PC-9 (cell line): ENCODE measurements around the gene THSD7B. TPM values are rescaled to one million over a fixed set of nuclear protein-coding genes. Genes with fewer than 3 reads are reported as not detected.
"Not testable (repeated sequence)": the region's sequence is repeated elsewhere in the genome, so short reads cannot be mapped to it uniquely, and the experiment has no call there.

Experiments used
- BruUV-seq: library from RNA; stranded (reverse); fragments of 400-500 nt; replicated peaks from 2 replicates; lab custom pipeline; 2021; lab: Mats Ljungman, UMichigan
- CTCF ChIA-PET: fragments of 300-600 bp; sonication (Branson Sonifier 250); formaldehyde crosslinking; loops from one replicate; lab custom pipeline; 2022; ENCODE audit warnings: antibody characterized with exemption; lab: Charles Lee
- POLR2A ChIA-PET: fragments of 300-600 bp; sonication (Branson Sonifier 250); formaldehyde crosslinking; loops from one replicate; lab custom pipeline; 2022; ENCODE audit warnings: antibody characterized with exemption; ENCODE audit not compliant: unreplicated experiment; lab: Charles Lee
- DNase-seq, 2 experiments: peaks; one replicate each; pipeline versions ENCODE4 v3.0.0 to v3.0.0-alpha.2; 2015 to 2022; ENCODE audit warnings: mixed read lengths in 1 of 2
- H2AFZ ChIP-seq: fragments of 200-600 bp; sonication (generic); 2 replicates; pipeline ENCODE4 v1.8.1; 2017; ENCODE audit warnings: antibody characterized with exemption
- H3F3A ChIP-seq: fragments of 200-600 bp; sonication (generic); 2 replicates; pipeline ENCODE4 v1.8.1; 2017; ENCODE audit warnings: antibody characterized with exemption, mild to moderate bottlenecking, low read depth; ENCODE audit not compliant: insufficient read depth
- H3K27ac ChIP-seq: fragments of 200-600 bp; sonication (generic); 2 replicates; pipeline ENCODE4 v1.6.1; 2016; ENCODE audit warnings: mixed run types
- H3K27me3 ChIP-seq: fragments of 200-600 bp; sonication (generic); 2 replicates; pipeline ENCODE4 v1.6.1; 2016; ENCODE audit warnings: low read depth, mixed run types; ENCODE audit not compliant: insufficient read depth
- H3K36me3 ChIP-seq: fragments of 200-600 bp; sonication (generic); 2 replicates; pipeline ENCODE4 v1.6.1; 2016; ENCODE audit warnings: low read depth, mixed run types
- H3K4me1 ChIP-seq: fragments of 200-600 bp; sonication (generic); replicated peaks from 2 replicates; pipeline ENCODE4 v1.6.1; 2016; ENCODE audit warnings: mixed run types; ENCODE audit not compliant: insufficient read depth
- H3K4me2 ChIP-seq: fragments of 200-600 bp; sonication (generic); 2 replicates; pipeline ENCODE4 v1.6.1; 2017; ENCODE audit warnings: mixed run types
- H3K4me3 ChIP-seq: fragments of 200-600 bp; sonication (generic); 2 replicates; pipeline ENCODE4 v1.6.1; 2016; ENCODE audit warnings: mixed run types
- H3K79me2 ChIP-seq: fragments of 200-600 bp; sonication (generic); 2 replicates; pipeline ENCODE4 v1.6.1; 2017; ENCODE audit warnings: low read depth, mixed run types
- H3K9me2 ChIP-seq: fragments of 200-600 bp; sonication (generic); 2 replicates; pipeline ENCODE4 v1.8.1; 2017; ENCODE audit warnings: mild to moderate bottlenecking; ENCODE audit not compliant: insufficient read depth
- H3K9me3 ChIP-seq: fragments of 200-600 bp; sonication (generic); 2 replicates; pipeline ENCODE4 v1.8.1; 2016; ENCODE audit warnings: low read depth; ENCODE audit not compliant: insufficient read depth
- H4K20me1 ChIP-seq: fragments of 200-600 bp; sonication (generic); 2 replicates; pipeline ENCODE4 v1.8.1; 2017; ENCODE audit not compliant: insufficient read depth
- EZH2 ChIP-seq: fragments of 200-600 bp; sonication (generic); IDR thresholded peaks from 2 replicates; pipeline ENCODE4 v1.8.0; 2017; ENCODE audit warnings: antibody characterized with exemption, low read depth
- intact Hi-C: fragments of 100-400 bp; cut with micrococcal nuclease; formaldehyde crosslinking; loops from one replicate; pipeline ENCODE4 v1.10.0; 2022; ENCODE audit not compliant: unreplicated experiment
- total RNA-seq: library from RNA; stranded (reverse); gene quantifications from 2 replicates; pipeline ENCODE4 v1.2.3, GENCODE V29; 2021
- TF ChIP-seq, protein P1 (sequence below): fragments of 200-600 bp; sonication (generic); conservative IDR thresholded peaks from 2 replicates; pipeline ENCODE4 v1.6.1; 2017; ENCODE audit warnings: mixed run types, antibody characterized with exemption, mild to moderate bottlenecking, moderate library complexity

Gene THSD7B
- total RNA-seq, 1 experiment from 2014 or later = not detected

DNA sequence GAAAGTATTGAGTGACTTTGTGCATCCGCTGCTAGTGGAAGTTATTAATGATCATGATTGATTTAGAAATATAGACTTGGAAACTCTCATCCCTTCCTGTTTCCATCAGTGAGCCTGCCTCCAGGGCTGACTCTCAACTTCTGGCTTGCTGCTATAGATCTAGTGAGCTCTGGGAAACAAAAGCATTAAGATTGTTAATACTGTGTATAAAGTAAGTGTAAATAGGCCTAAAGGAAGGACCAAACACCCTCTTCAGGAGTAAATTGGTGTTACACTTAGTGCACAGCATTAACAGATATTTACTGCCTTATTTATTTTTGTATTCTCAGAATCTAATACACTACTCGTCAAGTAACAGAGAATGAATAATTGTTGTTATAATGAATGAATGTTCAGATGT, 285.6 kb downstream of the THSD7B start:
- Histone ChIP-seq H3K9me2 (no peaks in the 10 kb centered on the region), H3K36me3 (no peaks in the 10 kb centered on the region), H3K4me3 (no peak overlapping the region), H3K9me3 (no peaks in the 10 kb centered on the region), H3K4me1 (no peaks in the 10 kb centered on the region), H3F3A (no peaks in the 10 kb centered on the region), H3K27me3 (no peaks in the 10 kb centered on the region; the same call in 1 of the 2 replicates), H4K20me1 (no peaks in the 10 kb centered on the region; the same call in 1 of the 2 replicates), H2AFZ (no peak overlapping the region), H3K79me2 (no peaks in the 10 kb centered on the region), H3K4me2 (no peak overlapping the region), H3K27ac (no peak overlapping the region)
- CTCF ChIA-PET = no interaction called here
- intact Hi-C loops = no loop called here
- DNase-seq = no peak
- no TSS peak for BruUV-seq
- POLR2A ChIA-PET = no interaction called here
- TF ChIP-seq, protein P1, sequence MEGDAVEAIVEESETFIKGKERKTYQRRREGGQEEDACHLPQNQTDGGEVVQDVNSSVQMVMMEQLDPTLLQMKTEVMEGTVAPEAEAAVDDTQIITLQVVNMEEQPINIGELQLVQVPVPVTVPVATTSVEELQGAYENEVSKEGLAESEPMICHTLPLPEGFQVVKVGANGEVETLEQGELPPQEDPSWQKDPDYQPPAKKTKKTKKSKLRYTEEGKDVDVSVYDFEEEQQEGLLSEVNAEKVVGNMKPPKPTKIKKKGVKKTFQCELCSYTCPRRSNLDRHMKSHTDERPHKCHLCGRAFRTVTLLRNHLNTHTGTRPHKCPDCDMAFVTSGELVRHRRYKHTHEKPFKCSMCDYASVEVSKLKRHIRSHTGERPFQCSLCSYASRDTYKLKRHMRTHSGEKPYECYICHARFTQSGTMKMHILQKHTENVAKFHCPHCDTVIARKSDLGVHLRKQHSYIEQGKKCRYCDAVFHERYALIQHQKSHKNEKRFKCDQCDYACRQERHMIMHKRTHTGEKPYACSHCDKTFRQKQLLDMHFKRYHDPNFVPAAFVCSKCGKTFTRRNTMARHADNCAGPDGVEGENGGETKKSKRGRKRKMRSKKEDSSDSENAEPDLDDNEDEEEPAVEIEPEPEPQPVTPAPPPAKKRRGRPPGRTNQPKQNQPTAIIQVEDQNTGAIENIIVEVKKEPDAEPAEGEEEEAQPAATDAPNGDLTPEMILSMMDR = peak; percentile 50
- TF ChIP-seq EZH2 = no peak

DNA sequence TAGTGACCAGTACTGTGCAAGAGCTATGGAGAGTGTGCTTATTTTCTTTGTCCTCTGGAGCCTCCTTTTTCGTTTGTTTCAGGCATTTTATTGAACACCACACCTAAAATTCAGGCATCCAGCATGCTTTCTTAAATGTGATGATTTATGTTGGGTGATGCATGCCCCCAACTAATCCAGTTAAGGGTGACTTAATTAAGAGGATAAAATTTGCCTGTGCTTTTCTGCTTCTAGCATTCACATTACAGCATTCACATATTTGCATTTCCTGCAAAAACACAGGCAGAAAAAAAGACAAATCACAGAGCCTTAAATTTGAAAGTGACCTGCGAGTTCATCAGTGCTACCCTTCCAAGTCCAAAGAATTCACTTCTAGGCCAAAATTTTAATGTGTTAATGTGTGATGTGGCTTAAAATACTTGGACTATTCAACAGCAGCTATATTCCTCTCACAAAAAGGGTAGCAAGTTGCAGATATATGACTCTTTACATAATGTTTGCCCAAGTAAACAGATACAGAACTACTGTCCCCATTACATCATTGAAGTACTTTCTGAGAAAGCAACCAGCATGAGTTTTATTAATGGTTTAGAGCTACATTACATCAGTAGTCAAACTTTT, 286.5 kb downstream of the THSD7B start:
- ChIA-PET CTCF (interaction anchor here (0.6 kb wide), 1 partner anchor 813 kb away, joined by 3 read pairs; no protein-coding TSS in a partner anchor), POLR2A (no interaction called here)
- Histone ChIP-seq H3K27ac (no peak overlapping the region), H3K4me3 (no peak overlapping the region), H3K9me2 (no peaks in the 10 kb centered on the region), H3K4me2 (no peak overlapping the region), H4K20me1 (no peaks in the 10 kb centered on the region; the same call in 1 of the 2 replicates), H3K4me1 (no peaks in the 10 kb centered on the region), H3K36me3 (no peaks in the 10 kb centered on the region), H3K27me3 (no peaks in the 10 kb centered on the region), H2AFZ (no peak overlapping the region), H3K9me3 (no peaks in the 10 kb centered on the region), H3F3A (no peaks in the 10 kb centered on the region), H3K79me2 (no peaks in the 10 kb centered on the region)
- BruUV-seq = no TSS peak
- DNase-seq = no peak
- intact Hi-C loops = no loop called here
- no peak for TF ChIP-seq EZH2
- TF ChIP-seq, protein P1 = no peak

DNA sequence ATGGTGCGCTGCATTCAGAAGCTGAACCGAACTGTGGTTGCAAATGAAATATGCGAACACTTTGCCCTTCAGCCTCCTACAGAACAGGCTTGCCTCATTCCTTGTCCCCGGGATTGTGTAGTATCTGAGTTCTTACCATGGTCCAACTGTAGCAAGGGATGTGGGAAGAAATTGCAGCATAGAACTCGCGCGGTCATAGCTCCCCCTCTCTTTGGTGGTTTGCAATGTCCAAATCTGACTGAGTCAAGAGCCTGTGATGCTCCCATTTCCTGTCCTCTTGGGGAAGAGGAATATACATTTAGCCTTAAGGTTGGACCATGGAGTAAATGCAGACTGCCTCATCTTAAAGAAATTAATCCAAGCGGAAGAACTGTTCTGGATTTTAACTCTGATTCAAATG, 291.4 kb downstream of the THSD7B start:
- Histone ChIP-seq H3K4me1 (no peaks in the 10 kb centered on the region), H3K79me2 (no peaks in the 10 kb centered on the region), H3K36me3 (no peaks in the 10 kb centered on the region), H3K9me2 (no peaks in the 10 kb centered on the region), H3K9me3 (no peaks in the 10 kb centered on the region), H3K4me2 (no peak overlapping the region), H3K27me3 (no peaks in the 10 kb centered on the region), H3F3A (no peaks in the 10 kb centered on the region), H4K20me1 (no peaks in the 10 kb centered on the region), H3K27ac (no peak overlapping the region), H2AFZ (no peak overlapping the region), H3K4me3 (no peak overlapping the region)
- POLR2A ChIA-PET = no interaction called here
- TF ChIP-seq, protein P1 = no peak
- no peak for TF ChIP-seq EZH2
- CTCF ChIA-PET = no interaction called here
- no TSS peak for BruUV-seq
- intact Hi-C loops = no loop called here
- DNase-seq = no peak

DNA sequence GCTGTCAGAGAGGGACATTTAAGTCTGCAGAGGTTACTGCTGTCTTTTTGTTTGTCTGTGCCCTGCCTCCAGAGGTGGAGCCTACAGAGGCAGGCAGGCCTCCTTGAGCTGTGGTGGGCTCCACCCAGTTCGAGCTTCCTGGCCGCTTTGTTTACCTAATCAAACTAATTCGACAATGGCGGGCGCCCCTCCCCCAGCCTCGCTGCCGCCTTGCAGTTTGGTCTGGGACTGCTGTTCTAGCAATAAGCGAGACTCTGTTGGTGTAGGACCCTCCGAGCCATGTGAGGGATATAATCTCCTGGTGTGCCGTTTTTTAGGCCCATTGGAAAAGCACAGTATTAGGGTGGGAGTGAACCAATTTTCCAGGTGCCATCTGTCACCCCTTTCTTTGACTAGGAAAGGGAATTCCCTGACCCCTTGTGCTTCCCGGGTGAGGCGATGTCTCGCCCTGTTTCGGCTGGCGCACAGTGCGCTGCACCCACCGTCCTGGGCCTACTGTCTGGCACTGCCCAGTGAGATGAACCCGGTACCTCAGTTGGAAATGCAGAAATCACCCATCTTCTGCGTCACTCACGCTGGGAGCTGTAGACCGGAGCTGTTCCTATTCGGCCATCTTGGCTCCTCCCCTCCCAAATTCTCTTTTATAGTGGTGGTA, 310.9 kb downstream of the THSD7B start:
- H3K27ac ChIP-seq, CTCF ChIA-PET, H2AFZ ChIP-seq, H3K4me1 ChIP-seq, H3F3A ChIP-seq, H3K79me2 ChIP-seq, H4K20me1 ChIP-seq, POLR2A ChIA-PET, H3K4me2 ChIP-seq, H3K27me3 ChIP-seq, BruUV-seq, DNase-seq, H3K4me3 ChIP-seq, H3K9me3 ChIP-seq, intact Hi-C loops, H3K9me2 ChIP-seq, H3K36me3 ChIP-seq: not testable (repeated sequence)
